ENCODE data around the gene CRAMP1.
"Not testable (repeated sequence)": the region's sequence is repeated elsewhere in the genome, so short reads cannot be mapped to it uniquely, and the experiment has no call there.

GRCh38 chr16:1719559-1720229 lies 107.5 kb downstream of the CRAMP1 start:
- TF ChIP-seq CTCF, EP300, POLR2AphosphoS5 (IDR thresholded peaks at IDR 0.05): not testable (repeated sequence)

All from sigmoid colon (tissue), 4 donors.